HG02943 (cell line): ENCODE measurements around the gene VPS51.
"Not testable (repeated sequence)": the region's sequence is repeated elsewhere in the genome, so short reads cannot be mapped to it uniquely, and the experiment has no call there.

Experiments used
- ATAC-seq: cut with Tn5 transposase; IDR thresholded peaks from one replicate; pipeline ENCODE4 v1.9.1; 2021; ENCODE audit warnings: mild to moderate bottlenecking, low read depth, moderate library complexity; ENCODE audit not compliant: unreplicated experiment

Gene VPS51

GRCh38 chr11:65132238-65132987 lies 36.4 kb downstream of the VPS51 start:
- ATAC-seq = no peak

DNA sequence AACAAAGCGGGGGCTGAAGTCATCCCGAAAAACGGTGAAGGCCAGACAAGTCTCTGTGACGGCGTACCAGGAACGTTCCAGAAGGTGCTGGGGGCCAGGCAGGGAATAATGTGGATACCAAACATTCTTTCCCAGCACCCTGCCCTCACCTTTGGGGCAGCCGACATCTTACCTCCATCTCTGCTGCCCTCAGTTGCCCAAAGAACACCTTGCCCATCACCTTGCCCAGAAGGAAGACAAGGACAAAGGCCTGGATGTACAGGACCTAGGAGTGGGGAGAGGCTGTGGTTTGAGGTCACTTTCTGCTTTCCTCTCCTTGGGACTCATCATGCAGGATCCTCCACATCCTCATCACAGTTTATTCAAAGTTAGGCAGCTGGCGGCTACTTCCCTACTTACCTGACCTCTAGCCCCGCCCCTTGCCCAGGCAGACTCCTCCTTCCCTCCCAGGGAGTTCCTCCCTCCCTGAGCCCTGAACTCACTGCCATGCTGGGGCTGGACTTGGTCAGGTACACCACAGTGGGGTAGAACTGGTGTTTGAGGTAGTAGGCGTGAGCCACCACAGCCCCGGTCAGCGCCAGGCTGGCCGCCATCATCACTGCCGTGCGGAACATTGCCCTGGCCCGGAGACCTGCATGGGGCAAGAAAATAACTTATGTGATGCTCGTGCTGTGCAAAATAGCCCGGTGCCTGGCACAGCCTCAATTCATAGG lies 37.1 kb downstream of the VPS51 start:
- no peak for ATAC-seq

DNA sequence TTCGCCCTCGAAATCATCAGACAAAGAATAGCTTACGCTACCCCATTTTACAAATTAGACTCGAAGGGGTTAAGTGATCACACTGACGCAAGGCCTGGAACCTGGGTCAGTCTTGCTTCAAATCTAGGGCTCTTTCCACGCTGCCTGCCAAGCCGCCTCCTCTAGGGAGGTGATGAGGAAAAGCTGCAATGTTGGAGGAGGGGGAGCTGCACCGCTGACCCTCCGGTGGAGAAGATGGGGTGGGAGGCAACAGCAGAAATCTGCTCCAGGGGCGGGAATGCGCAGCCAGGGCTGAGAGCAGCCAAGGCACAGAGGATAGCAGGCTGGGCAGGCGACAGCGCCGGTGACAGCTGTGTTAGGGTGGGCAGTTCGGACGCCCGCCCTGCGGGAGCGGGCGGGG lies 37.7 kb downstream of the VPS51 start:
- no peak for ATAC-seq

- peak; percentile 52 for ATAC-seq
Observed at GRCh38 chr11:65134240-65134951, 38.4 kb downstream of the VPS51 start, which contains the start of gene SYVN1. Gene SYVN1 (minus strand): TSS chr11:65134519. CDS start chr11:65133601, 918 bp downstream.

DNA sequence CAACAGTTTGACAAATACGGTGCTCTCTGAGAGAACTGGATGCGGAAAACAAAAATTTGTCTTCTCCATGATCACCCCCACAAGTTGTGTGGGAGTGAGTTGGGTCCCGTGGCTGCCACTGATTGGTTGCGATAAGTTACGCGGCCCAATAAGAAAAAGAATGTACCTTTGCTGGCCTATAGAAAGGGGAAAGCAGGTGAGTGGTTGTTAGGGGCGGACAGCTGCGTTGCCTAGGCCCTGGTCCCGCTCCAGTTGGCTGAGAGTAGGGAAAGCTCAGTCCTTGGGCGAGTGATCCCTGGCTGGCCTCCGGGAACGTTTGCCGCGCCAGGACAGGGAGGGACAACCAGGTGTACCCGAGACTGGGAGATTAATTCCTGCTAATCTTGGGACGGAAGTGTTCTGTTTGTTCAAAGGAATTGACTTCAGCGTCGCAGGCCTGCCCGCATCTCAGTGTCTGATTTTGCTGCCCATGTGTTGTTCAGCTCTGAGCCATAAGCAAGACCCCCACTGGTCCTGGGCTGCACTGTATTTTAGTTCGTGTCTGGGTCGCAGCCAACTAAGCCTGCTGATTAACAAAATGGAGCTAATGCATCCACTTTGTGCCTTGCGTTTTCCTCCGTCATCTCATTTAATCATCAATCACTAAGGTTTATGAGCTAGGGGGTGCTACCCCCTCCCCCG lies 39.1 kb downstream of the VPS51 start:
- ATAC-seq = peak; percentile 55

GRCh38 chr11:65135633-65136145 lies 39.7 kb downstream of the VPS51 start:
- no peak for ATAC-seq

DNA sequence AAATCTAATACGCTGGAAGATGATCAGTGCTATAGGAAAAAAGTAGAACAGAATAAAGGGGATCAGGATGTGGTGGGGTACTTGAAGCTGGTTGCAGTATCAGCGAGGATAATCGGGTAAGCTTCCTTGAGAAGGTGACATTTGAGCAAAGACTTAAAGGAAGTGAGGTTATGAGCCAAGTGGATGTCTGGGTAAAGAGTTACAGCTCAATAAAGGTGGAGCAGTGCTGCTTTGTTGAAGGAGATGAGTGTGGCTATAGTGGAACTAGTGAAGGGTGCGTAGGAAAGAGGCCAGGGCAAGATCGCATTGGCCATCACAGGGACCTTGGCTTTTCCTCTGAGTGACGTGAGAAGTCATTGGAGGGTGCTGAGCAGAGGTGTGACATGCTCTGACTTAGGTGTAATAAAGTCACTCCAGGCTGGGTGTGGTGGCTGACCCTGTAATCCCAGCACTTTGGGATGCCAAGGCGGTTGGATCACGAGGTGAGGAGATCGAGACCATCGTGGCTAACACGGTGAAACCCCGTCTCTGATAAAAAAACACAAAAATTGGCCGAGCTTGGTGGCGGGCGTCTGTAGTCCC lies 40.6 kb downstream of the VPS51 start:
- ATAC-seq = no peak

DNA sequence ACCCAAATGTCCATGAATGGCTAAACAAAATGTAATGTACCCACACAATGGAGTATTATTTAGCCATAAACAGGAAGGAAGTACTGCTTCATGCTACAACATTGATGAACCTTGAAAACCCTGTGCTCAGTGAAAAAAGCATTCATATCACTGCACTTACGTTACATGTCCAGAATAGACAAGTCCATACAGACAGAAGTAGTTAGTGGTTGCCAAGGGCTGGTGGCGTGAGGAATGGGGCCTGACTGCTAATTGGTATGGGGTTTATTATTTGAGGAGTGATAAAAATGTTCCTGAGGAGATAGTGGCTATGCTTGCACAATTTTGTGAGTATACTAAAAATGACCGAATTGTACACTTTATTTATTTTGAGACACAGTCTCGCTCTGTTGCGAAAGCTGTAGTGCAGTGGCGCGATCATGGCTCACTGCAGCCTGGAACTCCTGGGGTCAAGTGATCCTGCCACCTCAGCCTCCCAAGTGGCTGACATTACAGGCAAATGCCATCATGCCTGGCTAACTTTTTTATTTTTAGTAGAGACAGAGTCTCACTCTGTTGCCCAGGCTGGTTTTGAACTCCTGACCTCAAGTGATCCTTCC lies 46.0 kb downstream of the VPS51 start:
- no peak for ATAC-seq

- no peak for ATAC-seq
Observed at GRCh38 chr11:65147352-65148075, 51.5 kb downstream of the VPS51 start.

DNA sequence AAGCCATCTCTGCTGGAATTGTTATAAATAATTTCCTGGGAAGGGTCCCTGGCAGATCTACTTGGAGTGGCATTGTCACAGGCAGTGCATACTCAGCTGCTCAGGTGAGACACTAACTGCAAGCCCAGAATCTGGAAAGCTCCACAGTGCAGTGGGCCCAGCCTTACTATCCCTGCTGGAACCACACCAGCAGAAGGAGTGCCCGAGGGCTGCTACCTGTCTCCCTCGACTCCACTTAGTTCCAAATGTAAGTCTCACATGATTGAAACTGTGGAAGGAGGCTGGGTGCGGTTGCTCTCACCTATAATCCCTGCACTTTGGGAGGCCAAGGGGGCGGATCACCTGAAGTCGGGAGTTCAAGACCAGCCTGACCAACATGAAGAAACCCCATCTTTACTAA lies 52.6 kb downstream of the VPS51 start:
- no peak for ATAC-seq

DNA sequence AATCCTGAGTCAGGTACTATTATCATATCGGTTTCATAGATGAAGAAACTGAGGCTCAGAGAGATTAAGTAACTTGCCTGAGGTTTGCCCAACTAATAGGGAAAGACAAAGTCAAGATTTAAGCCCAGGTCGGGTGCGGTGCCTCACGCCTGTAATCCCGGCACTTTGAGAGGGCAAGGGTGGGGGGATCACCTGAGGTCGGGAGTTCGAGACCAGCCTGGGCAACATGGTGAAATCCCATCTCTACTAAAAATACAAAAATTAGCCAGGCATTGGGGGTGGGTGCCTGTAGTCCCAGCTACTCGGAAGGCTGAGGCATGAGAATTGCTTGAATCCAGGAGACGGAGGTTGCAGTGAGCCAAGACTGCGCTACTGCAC lies 54.1 kb downstream of the VPS51 start:
- ATAC-seq = not testable (repeated sequence)

GRCh38 chr11:65150509-65151299 lies 54.7 kb downstream of the VPS51 start:
- ATAC-seq = no peak

- no peak for ATAC-seq
Observed at GRCh38 chr11:65151331-65151899, 55.4 kb downstream of the VPS51 start.

- ATAC-seq = no peak
Observed at GRCh38 chr11:65152122-65152521, 56.1 kb downstream of the VPS51 start.

- ATAC-seq = no peak
Observed at GRCh38 chr11:65156256-65156655, 60.2 kb downstream of the VPS51 start.

- no peak for ATAC-seq
Observed at GRCh38 chr11:65156926-65157325, 60.9 kb downstream of the VPS51 start.

GRCh38 chr11:65157336-65157735 lies 61.3 kb downstream of the VPS51 start:
- no peak for ATAC-seq

DNA sequence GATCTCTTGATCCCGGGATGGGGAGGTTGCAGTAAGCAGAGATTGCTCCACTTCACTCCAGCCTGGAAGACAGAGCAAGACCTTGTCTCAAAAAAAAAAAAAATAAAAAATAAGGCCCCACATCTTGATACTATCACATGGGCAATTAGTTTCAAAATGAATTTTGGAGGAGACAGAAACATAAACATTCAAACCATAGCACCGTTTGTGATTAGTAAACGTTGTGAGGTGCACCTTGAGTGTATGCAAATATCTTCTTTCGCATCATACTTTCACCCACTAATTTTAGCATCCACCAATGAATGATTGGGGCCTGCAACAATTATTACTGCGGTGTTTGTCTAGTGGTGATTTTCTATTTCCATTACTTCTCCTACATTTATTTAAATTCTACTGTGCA lies 63.0 kb downstream of the VPS51 start:
- ATAC-seq = no peak
